HG02938 (cell line): ENCODE data around the gene DGCR6L.
A peak's percentile ranks its signal among the peaks of the same experiment; 100 is the strongest.
"Not testable (repeated sequence)": the region's sequence is repeated elsewhere in the genome, so short reads cannot be mapped to it uniquely, and the experiment has no call there.

Experiments
- ATAC-seq: cut with Tn5 transposase; IDR thresholded peaks from one replicate; pipeline ENCODE4 v1.9.1; 2021; ENCODE audit warnings: mild to moderate bottlenecking, moderate library complexity; ENCODE audit not compliant: unreplicated experiment

The DGCR6L gene

DNA sequence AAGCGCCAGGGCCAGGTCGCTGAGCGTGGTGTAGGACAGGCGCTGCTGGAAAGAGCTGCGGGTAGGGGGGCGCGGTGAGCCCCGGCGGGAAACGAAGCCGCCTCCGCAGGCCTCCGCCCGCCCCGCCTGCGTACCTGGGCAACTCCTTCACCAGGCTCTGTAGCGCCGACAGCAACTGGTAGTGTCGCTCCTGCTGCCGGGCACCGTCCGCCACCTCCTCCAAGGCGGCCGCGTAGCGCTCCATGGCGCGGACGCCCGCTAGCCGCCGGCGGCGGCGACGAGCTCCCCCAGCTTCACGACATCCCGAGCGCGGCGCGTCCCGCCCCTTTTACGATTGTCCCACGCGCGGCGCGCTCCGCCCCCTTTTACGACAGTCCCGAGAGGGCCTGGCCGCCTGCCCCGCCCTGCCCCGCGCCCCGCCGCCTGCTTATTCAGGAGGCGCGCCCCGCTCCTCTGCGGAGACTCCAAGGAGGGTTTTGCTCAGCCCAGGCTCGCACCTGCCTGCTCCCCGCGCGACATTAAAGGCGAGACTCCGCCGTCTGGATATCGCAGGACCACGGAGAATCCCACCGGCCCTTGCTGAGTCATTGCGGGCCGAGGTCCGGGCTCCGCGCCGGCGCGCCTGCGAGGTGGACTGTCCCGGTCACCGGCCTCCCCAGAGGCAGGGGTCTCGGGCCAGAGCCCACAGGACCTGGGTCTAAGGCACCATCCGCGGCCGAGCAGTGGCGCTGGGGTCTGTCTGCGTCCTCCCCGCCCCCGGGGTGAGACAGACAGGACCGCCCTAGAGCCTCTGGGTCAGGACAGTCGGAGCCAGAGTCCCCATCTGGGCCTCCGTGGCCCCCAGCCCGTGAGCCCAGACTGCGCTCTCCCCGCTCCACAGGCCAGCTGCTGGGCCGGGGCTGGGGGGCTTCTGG is at the start of gene DGCR6L:
Gene DGCR6L (minus strand): TSS at position 316 of the 914 bp plus-strand sequence. CDS start 72 bp downstream, at position 244.
- peak; percentile 56 for ATAC-seq

DNA sequence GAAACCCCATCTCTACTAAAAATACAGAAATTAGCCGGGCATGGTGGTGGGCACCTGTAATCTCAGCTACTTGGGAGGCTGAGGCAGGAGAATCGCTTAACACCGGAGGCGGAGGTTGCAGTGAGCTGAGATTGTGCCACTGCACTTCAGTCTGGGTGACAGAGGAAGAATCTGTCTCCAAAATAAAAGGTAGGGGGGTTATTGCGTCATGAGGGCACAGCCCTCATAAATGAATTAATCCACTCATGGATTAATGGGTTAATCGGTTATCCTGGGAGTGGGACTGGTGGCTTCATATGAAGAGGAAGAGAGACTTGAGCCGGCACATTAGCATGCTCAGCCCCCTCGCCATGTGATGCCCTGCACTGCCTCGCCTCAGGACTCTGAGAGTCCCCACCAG is 49.0 kb upstream of the DGCR6L start:
- ATAC-seq: not testable (repeated sequence)

DNA sequence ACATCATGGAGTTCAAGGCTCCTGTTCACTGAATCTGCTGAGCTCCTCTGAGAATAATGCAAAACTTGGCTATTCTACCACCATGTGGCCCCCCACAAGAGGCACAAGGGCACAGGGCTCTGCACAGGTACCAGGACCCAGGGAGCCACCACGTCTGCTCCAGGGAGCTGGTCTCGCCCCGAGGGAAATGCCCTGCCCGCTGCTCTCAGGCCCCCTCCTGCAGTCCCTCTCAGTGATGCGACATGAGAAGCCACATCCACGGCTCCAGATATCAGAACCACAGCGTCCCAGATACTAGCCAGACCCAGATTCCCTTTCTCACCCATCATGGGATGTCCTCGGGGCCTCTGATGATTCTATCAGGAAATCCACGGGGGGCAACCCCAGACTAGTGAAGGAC is 47.0 kb upstream of the DGCR6L start:
- not testable (repeated sequence) for ATAC-seq

DNA sequence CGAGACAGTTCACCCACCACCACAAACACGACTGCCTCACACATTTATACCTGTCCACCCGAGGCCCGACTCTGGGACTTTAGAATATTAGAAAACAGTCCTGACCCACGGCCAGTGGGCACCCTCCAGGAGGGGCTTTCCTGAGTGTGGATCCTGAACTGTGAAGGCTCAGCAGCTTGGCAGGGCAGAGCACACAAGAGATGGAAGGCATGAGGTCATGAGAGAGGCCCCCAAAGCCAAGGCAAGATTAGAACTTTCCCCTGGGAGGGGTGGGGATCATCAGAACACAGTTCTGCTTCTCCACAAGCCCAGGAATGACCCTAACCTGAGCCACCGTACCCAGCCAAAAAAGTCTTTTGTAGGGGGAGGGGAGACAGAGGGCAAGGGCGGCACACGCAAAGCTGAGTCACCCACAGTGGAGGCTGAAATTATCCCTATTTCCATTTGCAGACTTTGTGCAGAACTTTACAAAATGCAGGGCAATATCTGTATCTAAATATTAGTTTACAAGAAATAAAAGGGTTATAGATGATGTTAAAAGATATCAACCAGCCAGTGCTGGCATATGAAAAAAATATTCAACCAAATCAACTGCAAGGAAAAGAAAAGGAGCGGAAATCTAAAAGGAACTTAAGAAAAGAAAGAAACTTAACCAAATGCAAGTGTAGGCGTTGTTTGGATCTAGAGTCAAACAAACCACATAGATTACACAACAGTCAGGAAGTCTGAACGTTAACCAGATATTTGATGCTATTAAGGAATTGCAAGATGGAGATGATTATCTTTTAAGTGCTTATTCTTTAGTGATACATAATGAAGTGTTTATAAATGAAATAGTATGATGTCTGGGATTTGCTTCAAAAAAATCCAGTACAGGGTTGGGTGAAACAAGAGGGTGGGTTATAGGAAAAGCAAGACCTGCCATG is 44.7 kb upstream of the DGCR6L start:
- ATAC-seq: not testable (repeated sequence)

DNA sequence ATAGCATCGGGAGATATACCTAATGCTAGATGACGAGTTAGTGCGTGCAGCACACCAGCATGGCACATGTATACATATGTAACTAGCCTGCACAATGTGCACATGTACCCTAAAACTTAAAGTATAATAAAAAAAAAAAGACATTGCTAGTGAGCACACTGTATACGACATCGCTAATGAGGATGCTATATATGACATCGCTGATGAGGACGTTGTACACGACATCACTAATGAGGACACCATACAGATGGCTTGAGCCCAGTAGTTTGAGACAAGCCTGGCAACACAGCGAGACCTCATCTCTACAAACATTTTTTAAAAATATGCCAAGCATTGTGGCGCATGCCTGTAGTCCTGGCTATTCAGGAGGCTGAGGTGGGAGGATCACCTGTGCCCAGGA is 42.5 kb upstream of the DGCR6L start:
- ATAC-seq: not testable (repeated sequence)

DNA sequence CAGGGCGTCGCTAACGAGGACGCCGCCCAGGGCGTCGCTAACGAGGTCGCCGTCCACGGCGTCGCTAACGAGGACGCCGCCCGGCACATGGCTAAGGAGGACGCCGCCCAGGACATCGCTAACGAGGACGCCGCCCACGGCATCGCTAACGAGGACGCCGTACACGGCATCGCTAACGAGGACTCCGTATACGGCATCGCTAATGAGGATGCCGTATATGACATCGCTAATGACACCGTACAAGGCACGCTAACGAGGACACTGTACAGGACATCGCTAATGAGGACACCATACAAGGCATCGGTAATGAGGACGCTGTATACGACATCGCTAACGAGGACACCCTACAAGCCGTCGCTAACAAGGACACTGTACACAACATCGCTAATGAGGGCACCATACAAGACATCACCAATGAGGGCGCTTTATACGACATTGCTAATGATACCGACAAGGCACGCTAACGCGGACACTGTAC is 41.9 kb upstream of the DGCR6L start:
- not testable (repeated sequence) for ATAC-seq

DNA sequence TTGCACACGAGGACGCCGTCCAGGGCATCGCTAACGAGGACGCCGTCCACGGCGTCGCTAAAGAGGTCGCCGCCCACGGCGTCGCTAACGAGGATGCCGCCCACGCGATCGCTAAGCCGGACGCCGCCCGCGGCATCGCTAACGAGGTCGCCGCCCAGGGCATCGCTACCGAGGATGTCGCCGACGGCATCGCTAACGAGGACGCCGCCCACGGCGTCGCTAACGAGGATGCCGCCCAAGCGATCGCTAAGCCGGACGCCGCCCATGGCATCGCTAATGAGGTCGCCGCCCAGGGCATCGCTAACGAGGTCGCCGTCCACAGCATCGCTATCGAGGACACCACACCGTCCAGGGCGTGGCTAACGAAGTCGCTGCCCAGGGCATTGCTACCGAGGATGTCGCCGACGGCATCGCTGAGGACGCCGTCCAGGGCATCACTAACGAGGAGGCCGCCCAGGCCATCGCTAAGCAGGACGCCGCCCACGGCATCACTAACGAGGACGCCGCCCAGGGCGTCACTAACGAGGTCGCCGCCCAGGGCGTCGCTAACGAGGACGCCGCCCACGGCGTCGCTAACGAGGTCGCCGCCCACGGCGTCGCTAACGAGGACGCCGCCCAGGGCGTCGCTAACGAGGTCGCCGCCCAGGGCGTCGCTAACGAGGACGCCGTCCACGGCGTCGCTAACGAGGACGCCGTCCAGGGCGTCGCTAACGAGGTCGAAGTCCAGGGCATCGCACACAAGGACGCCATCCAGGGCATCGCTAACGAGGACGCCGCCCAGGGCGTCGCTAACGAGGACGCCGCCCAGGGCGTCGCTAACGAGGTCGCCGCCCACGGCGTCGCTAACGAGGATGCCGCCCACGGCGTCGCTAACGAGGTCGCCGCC is 41.2 kb upstream of the DGCR6L start:
- ATAC-seq: not testable (repeated sequence)

DNA sequence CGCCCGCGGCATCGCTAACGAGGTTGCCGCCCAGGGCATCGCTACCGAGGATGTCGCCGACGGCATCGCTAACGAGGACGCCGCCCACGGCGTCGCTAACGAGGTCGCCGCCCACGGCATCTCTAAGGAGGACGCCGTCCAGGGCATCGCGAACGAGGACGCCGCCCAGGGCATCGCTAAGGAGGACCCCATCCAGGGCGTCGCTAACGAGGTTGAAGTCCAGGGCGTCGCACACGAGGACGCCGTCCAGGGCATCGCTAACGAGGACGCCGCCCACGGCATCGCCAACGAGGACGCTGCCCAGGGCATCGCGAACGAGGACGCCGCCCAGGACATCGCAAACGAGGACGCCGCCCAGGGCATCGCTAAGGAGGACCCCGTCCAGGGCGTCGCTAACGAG is 40.4 kb upstream of the DGCR6L start:
- ATAC-seq: not testable (repeated sequence)

DNA sequence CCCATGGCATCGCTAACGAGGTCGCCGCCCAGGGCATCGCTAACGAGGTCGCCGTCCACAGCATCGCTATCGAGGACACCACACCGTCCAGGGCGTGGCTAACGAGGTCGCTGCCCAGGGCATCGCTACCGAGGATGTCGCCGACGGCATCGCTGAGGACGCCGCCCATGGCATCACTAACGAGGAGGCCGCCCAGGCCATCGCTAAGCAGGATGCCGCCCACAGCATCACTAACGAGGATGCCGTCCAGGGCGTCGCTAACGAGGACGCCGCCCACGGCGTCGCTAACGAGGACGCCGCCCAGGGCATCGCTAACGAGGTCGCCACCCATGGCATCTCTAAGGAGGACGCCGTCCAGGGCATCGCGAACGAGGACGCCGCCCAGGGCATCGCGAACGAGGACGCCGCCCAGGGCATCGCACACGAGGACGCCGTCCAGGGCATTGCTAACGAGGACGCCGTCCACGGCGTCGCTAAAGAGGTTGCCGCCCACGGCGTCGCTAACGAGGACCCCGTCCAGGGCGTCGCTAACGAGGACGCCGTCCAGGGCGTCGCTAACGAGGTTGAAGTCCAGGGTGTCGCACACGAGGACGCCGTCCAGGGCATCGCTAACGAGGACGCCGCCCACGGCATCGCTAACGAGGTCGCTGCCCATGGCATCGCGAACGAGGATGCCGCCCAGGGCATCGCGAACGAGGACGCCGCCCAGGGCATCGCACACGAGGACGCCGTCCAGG is 38.8 kb upstream of the DGCR6L start:
- not testable (repeated sequence) for ATAC-seq

DNA sequence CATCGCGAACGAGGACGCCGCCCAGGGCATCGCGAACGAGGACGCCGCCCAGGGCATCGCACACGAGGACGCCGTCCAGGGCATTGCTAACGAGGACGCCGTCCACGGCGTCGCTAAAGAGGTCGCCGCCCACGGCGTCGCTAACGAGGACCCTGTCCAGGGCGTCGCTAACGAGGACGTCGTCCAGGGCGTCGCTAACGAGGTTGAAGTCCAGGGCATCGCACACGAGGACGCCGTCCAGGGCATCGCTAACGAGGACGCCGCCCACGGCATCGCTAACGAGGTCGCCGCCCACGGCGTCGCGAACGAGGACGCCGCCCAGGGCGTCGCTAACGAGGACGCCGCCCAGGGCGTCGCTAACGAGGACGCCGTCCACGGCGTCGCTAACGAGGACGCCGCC is 38.1 kb upstream of the DGCR6L start:
- not testable (repeated sequence) for ATAC-seq

DNA sequence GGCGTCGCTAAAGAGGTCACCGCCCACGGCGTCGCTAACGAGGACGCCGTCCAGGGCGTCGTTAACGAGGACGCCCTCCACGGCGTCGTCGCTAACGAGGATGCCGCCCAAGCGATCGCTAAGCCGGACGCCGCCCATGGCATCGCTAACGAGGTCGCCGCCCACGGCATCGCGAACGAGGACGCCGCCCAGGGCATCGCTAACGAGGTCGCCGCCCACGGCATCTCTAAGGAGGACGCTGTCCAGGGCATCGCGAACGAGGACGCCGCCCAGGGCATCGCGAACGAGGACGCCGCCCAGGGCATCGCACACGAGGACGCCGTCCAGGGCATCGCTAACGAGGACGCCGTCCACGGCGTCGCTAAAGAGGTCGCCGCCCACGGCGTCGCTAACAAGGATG is 37.0 kb upstream of the DGCR6L start:
- ATAC-seq: not testable (repeated sequence)

DNA sequence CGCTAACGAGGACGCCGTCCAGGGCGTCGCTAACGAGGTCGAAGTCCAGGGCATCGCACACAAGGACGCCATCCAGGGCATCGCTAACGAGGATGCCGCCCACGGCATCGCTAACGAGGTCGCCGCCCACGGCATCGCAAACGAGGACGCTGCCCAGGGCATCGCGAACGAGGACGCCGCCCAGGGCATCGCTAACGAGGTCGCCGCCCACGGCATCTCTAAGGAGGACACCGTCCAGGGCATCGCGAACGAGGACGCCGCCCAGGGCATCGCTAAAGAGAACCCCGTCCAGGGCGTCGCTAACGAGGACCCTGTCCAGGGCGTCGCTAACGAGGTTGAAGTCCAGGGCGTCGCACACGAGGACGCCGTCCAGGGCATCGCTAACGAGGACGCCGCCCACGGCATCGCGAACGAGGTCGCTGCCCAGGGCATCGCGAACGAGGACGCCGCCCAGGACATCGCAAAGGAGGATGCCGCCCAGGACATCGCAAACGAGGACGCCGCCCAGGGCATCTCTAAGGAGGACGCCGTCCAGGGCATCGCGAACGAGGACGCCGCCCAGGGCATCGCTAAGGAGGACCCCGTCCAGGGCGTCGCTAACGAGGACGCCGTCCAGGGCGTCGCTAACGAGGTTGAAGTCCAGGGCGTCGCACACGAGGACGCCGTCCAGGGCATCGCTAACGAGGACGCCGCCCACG is 36.2 kb upstream of the DGCR6L start:
- not testable (repeated sequence) for ATAC-seq

DNA sequence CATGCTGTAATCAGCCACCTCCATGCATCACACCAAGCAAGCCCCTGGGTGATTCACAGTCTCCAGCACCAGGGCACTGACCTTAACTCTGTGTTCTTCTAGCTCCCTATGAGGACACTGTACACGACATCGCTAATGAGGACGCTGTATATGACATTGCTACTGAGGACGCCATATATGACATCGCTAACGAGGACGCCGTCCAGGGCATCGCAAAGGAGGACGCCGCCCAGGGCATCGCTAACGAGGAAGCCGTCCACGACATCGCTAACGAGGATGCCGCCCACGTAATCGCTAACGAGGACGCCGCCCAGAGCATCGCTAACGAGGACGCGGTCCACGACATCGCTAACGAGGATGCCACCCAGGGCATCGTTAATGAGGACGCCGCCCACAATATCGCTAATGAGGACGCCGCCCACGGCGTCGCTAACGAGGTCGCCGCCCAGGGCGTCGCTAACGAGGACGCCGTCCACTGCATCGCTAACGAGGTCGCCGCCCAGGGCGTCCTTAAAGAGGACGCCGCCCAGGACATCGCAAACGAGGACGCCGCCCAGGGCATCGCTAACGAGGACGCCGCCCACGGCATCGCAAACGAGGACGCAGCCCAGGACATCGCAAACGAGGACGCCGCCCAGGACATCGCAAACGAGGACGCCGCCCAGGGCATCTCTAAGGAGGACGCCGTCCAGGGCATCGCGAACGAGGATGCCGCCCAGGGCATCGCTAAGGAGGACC is 34.5 kb upstream of the DGCR6L start:
- ATAC-seq: no peak

DNA sequence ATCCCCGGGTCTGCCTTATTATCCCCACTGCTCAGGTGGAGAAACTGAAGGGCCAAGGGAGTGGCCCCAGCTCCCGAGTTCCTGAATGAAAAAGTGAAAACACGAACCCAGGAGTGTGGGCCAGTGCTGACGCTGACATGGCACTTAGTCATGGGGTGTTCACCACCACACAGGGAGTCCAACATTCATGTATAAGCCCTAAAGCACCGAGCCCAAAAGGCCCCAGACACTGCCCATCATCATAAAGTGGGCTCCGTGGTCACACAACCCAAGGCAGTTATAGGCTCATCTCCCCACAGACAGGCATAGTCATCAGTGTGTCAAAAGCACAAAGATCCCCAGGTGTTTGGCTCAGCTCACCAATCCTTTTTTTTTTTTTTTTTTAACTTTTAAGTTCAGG is 32.7 kb upstream of the DGCR6L start:
- ATAC-seq: not testable (repeated sequence)

DNA sequence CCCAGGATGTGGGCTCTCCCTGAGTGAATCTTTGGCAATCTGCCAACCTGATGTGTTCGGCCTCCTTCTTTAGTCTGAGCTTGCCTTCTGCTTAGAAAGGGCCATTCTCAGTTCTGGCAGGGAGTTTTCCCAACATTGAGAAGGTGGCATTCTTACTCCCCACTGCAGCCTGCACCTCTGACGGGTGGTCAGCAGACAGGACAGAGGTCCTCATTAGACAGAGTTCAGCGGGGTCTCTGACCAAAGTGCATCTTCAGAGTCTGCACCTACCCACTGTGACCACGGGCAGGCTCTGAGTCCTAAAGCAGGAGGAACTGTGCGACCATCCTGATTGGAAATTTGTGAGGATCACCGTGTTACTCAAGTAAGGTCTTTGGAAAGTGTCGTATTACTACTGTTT is 26.7 kb upstream of the DGCR6L start:
- ATAC-seq: not testable (repeated sequence)

DNA sequence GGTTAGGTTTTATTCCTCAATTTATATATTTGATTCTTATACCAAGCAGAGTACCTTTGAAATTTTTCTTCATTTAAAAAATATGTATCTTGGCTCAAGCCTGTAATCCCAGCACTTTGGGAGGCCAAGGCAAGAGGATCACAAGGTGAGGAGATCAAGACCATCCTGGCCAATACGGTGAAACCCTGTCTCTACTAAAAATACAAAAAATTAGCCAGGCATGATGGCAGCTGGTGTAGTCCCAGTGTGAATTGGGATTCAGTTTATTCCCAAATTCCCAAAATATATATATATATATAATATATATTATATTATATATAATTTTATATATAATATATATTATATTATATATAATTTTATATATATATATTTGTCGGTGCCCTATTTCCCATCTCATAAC is 18.4 kb upstream of the DGCR6L start:
- ATAC-seq: not testable (repeated sequence)

DNA sequence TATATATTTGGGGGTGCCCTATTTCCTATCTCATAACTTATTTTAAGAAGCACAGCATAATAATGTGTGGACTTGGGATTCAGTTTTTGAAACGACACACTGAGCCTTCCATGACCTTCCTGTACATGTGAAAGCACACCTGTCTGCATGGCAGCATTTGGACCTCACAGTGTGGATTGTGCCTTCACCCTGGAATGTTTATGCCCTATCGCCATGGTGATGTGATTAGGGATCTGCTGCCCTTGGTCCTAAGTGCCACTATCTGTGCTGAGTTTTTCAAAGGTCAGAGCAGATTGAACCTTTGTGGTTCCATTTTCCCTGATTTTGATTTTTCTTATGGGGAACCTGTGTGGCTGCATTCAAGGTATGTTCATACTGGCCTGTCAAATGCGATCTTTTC is 17.9 kb upstream of the DGCR6L start:
- not testable (repeated sequence) for ATAC-seq

DNA sequence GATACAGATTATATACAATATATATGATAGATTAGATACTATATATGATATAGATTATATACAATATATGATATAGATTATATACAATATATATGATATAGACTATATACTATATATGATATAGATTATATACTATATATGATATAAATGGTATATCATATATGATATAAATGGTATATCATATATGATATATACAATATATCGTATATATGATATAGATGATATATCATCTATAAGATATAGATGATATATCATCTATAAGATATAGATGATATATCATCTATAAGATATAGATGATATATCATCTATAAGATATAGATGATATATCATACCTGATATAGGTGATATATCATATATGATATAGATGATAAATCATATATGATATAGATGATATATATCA is 16.7 kb upstream of the DGCR6L start:
- not testable (repeated sequence) for ATAC-seq
